T-helper 1 cell treated with Interleukin-12 subunit alpha and Interleukin-12 subunit beta and Interleukin-4 antibody, amounts not matched to agents 30 ng/mL and 1 ng/mL, for 36 hours (primary cell): ENCODE measurements around the gene SURF4. TPM values are rescaled to one million over a fixed set of nuclear protein-coding genes. Genes with fewer than 3 reads are reported as not detected.

Source experiments
- intact Hi-C: fragments of 100-400 bp; cut with micrococcal nuclease; formaldehyde crosslinking; loops from one replicate; pipeline ENCODE4 v1.15.1; 2024
- total RNA-seq: library from RNA; stranded (reverse); gene quantifications from 2 replicates; pipeline ENCODE4 v1.2.3, GENCODE V29; 2022

SURF4 gene
- total RNA-seq: 227 and 232 TPM in 2 replicates

GRCh38 chr9:133375724-133376654, at the start of gene SURF4, which contains the start of gene STKLD1:
SURF4 (minus strand) TSS chr9:133376060; CDS start chr9:133375969, 91 bp downstream.
STKLD1 (plus strand) TSS chr9:133376366; CDS start chr9:133376474, 108 bp downstream.
- intact Hi-C loops: loop anchor here (1.0 to 10.0 kb wide), 9 partner anchors 20 to 971 kb away; partner anchors contain the start of genes BRD3, CACFD1, MED22 and REXO4

- intact Hi-C loops: no loop called here
These were observed 49.3 kb upstream of the SURF4 start for GRCh38 chr9:133425049-133425632.

GRCh38 chr9:133424187-133424586, 48.3 kb upstream of the SURF4 start:
- intact Hi-C loops: no loop called here

- intact Hi-C loops: no loop called here
These were observed 47.4 kb upstream of the SURF4 start for GRCh38 chr9:133423216-133423615.

- intact Hi-C loops: no loop called here
These were observed 46.0 kb upstream of the SURF4 start, which contains the start of gene ADAMTS13 for GRCh38 chr9:133421615-133422542. ADAMTS13 (plus strand) TSS chr9:133422367; CDS start chr9:133422444, 77 bp downstream.

DNA sequence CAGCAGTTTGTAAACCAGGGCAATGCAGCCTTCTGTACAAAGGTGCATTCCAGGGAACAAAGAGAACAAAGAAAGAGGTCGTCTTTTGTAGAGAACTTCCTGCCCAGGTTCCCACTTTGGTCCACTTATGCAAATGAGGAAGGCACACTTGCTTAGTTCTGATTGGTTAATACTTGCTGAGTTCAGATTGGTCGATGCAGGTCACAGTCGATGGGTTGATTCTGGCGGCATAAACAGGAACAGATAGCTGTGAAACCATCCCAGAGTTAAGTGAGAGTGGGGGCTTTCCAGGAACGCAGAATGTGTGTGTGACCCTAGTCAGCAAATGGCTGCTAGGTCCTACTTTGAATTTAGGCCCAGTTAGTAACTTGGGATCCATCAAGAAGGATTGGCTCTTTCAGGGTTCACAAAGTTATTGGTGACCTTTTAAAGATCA, 44.5 kb upstream of the SURF4 start:
- intact Hi-C loops: no loop called here

DNA sequence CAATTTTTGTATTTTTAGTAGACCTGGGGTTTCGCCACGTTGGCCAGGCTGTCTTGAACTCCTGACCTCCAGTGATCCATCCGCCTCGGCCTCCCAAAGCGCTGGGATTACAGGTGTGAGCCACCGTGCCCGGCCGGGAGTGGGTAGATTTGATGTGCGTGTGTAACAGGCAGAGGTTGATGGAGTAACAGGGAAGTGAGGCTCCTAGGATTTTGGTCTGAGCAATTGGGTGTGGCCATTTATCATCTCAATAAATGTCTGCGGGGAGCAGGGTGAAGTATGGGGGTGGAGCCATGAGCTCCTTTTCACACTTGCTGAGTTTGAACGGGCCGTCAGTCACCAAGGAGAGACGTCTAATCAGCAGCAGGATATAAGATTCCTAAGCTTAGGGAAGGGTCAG, 43.1 kb upstream of the SURF4 start:
- intact Hi-C loops: loop anchor here (2.0 to 5.0 kb wide), 3 partner anchors 60 to 573 kb away; partner anchors contain the start of genes SLC2A6 and VAV2

- intact Hi-C loops: loop anchor here (1.0 to 5.0 kb wide), 8 partner anchors 42 to 574 kb away; partner anchors contain the start of genes CACFD1, MED22, RPL7A and SLC2A6
These were observed 41.9 kb upstream of the SURF4 start, which contains the start of gene REXO4 for GRCh38 chr9:133417541-133418461. REXO4 (minus strand) TSS chr9:133418010; CDS start chr9:133417844, 166 bp downstream.

DNA sequence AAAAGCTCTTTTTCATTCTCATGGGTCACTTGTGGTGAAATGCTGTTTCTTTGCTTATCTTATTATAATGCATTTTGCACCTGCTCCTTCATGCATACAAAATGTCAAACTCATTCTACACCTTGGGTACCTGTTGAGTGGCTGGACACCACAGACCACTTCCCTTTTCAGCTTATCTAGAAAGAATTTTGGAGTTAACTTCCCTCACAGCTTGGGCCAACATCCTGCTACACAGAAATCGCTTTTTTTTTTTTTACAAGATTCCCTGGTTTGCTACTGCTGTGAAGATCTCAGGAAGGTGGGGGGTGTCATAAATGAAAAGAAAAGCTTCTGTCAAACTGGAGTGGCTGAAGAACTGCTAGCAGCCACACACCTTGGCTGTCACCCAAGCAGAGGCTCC, 39.3 kb upstream of the SURF4 start:
- intact Hi-C loops: loop anchor here (5.0 kb wide), 2 partner anchors 228 to 577 kb away; partner anchors contain the start of gene VAV2

DNA sequence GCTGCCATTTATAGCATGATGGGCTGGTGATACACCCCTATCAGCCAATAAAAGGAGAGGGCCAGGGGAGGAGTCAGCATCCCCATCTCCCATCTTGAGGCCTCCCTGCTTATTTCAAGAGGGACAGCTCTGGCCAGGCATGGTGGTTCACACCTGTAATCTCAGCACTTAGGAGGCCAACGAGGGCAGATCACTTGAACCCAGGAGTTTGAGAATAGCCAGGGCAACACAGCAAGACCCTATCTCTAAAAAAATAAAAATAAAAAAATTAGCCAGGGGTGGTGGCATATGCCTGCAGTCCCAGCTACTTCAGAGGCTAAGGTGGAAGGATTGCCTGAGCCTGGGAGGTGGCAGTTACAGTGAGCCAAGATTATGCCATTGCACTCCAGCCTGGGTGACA, 32.2 kb upstream of the SURF4 start:
- intact Hi-C loops: no loop called here

DNA sequence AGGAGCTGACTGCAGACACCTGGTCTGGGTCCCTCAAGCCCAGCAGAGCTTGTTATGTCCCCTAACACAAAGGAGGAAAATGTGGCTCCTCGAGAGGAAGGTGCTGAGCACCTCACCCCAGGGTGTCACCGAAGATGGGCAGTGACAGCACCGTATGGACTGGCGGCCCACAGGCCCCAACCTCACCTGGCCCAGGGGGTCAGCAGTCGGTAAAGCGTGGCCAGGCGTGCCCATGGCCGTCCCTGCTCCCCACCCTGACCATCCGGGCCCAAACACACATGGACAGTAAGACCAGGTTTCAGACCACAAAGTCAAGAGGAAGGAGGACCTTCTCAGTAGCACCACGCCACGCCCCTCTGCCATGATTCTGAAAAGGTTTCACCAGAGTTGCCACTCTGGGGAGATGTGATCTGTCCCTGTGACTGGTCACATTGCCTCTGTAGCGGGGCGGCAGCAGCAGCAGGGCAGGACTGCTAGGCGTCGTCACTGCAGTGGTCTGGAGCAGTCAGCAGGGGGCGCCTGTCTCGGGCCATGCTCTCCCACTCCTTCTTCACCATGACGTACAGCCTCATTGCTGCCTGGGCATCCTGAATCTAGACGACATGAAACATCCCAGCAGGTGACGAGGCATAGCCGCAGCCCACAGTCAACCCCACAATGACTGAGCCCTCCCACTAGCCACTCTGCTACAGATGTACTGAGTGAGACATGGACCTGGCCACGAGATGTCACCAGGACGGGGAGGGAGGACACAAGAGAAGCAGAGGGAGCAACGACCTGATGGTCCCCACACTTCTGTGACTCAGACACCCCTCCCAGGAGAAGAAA, 30.8 kb upstream of the SURF4 start:
- intact Hi-C loops: loop anchor here (1.0 to 2.0 kb wide), 6 partner anchors 30 to 320 kb away; partner anchors contain the start of genes CACFD1, SLC2A6, STKLD1 and SURF4

GRCh38 chr9:133405508-133406438, 29.9 kb upstream of the SURF4 start:
- intact Hi-C loops: loop anchor here (1.0 to 2.0 kb wide), 4 partner anchors 29 to 321 kb away; partner anchors contain the start of genes SLC2A6, STKLD1 and SURF4

DNA sequence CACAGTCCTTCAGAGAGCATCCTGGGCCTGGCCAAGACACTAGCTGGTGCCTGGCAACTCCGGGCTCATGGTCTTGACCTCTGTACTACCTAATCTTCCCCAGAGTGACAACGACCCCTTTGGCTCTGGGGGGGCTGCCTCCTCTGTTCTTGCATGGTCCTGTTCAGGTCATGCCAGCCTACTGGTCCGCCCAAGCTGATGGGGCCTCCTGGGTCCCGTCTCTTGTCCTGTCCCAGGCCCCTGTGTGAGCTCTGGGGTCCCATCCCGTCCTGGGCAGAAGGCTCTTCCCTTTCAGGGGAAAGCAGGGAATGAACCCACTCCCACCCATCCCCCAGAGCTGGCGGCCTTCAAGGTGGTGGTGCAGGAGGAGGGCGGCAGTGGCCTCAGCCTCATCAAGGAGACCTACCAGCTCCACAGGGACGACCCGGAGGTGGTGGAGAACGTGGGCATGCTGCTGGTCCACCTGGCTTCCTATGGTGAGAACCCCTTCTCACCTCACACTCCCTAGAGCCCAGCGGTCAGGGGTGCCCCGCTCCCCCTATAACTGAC, 28.7 kb upstream of the SURF4 start:
- intact Hi-C loops: loop anchor here (1.0 kb wide), 1 partner anchor 219 kb away; no protein-coding TSS in a partner anchor

GRCh38 chr9:133403766-133404453, 28.1 kb upstream of the SURF4 start:
- intact Hi-C loops: loop anchor here (1.0 kb wide), 1 partner anchor 219 kb away; no protein-coding TSS in a partner anchor

- intact Hi-C loops: no loop called here
These were observed 26.8 kb upstream of the SURF4 start for GRCh38 chr9:133402689-133403088.

GRCh38 chr9:133401588-133401987, 25.7 kb upstream of the SURF4 start:
- intact Hi-C loops: no loop called here
